HG03558 (cell line): ENCODE measurements around the gene ELMO1.

ENCODE experiments used
- ATAC-seq: cut with Tn5 transposase; IDR thresholded peaks from one replicate; pipeline ENCODE4 v1.9.1; 2021; ENCODE audit warnings: moderate number of reproducible peaks; ENCODE audit not compliant: unreplicated experiment; ENCODE audit errors: extremely low read depth

The ELMO1 gene

DNA sequence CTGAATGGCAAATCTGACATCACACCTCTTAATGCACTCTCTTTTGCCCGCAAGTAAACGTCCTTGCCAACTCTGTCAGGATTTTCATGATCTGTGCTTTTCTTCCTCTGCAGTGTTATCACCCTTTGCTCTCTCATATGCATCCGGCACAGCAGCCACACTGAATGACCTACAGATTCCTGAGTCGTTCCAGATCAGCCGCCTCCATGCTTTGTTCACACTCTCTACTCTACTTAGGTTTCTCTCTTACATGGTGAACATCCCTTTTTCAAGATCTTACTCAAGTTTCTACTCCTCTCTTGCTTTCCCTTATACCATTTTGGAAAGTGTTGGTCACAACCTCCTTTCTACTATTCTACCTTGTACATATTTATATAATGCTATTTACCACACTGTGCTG lies 596.6 kb downstream of the ELMO1 start:
- ATAC-seq: no peak

DNA sequence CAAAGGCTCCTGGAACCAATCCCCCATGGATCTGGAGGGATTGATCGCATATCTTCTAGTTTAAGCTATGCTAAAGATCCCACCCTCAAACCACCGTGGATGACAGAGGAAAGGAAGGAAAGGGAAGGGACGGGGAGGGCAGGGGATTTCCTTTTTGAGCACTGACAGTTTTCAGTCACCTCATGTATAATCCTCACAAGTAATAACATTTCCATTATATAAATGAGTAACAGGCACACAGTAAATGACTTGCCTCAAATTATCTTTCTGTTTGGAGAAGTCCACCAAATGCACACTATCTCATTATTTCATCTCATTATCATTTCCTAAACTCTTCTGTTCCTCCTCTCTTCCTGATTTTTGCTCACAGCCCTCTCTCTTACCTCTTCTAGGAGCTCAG lies 597.3 kb downstream of the ELMO1 start:
- no peak for ATAC-seq

DNA sequence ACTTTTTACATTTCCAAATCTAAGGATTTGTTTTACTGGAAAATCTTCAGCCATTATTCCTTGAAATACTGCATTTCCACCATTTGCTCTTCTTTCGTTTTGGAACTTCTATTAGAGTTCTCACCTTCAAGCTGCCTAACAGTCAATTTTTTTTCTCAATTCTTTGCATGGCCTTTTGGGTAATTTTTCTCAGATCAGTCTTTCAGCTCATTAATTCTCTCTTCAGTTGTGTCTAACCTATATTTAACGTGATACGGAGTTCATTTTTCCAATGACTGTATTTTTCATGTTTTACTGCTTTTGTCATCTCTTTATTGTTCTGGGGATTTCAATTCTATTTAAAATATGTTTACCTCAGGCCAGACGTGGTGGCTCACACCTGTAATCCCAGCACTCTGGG lies 600.7 kb downstream of the ELMO1 start:
- ATAC-seq: no peak

DNA sequence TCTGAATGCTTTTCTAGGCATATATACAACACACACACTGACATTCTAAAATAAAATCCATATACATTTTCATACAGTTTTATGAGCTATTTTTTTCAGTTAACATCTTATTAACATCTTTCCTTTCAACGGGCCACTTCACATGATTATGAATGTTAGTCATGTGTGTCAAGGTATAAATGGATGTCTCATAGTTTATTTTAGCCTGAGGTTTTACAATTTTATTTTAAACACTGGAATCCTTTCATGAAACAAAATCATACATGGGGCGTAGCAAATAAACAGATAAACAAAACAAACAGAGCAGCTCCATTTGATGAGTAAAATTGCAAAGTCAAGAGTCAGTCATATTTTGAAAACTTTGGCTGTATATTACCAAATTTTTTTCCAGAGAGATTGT lies 604.3 kb downstream of the ELMO1 start:
- no peak for ATAC-seq

DNA sequence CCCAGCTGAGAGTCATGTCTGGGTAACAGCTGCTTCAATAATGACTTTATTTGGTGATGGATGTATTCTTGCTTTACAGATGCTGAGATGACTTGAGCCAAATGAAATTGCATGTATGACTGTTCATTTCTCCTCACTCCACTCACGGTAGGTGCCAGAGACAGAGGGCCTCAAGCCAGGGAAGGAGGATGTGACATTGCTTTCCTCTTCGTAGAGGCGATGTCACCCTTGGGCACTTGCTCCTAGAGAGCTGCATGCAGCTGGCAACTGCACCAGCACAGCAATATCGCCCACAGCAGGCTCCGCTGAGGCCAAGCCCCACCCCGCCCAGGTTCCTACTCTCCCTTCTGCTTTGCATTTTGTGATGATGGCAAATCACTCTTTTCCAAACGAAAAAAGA lies 607.8 kb downstream of the ELMO1 start:
- ATAC-seq: no peak

DNA sequence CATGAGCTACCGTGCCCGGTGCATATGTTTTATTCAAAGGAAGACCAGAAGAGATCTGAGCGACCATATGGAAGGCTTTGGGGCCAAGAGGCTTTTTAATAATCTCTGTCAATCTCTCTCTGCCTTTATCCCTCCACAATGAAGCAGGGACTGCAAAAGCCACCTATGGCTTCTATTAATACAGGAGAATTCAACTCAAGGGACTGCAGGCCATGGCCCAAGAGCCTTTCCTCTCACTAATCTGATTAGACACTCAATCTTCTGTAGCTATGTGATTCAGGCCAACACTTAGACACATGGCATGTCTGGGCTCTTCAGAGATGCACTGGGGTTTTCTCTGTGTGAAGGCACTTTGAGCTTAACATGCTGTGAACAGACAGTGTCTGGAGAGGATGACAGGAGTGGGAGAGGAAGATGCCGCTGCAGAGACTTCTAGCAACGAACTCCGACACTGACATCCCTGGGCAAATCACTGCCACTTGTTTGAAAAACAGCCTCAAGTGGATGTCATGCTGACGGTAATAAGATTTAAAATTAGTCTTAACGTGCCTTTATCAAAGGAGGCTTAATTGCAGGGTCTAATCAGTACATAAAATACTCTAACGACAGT lies 609.9 kb downstream of the ELMO1 start:
- ATAC-seq: no peak

DNA sequence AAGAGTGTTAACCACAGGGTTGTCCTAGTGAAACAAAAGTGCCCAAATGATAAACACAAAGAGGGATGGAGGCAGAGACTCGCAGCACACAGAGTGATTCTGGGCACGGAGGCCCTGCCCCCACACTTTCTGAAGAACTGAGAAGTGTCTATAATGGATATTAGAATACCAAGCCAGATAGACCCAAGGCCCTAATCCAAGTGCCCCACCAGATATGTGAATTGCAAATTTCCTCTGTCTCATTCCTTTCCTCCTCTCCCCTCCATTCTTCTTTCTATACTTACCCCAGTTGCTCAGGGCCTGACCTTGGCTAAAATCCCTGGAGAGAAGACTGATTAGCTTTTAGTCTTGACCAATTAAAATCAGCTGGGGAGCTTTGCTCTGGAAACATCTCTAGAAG lies 617.6 kb downstream of the ELMO1 start:
- no peak for ATAC-seq

DNA sequence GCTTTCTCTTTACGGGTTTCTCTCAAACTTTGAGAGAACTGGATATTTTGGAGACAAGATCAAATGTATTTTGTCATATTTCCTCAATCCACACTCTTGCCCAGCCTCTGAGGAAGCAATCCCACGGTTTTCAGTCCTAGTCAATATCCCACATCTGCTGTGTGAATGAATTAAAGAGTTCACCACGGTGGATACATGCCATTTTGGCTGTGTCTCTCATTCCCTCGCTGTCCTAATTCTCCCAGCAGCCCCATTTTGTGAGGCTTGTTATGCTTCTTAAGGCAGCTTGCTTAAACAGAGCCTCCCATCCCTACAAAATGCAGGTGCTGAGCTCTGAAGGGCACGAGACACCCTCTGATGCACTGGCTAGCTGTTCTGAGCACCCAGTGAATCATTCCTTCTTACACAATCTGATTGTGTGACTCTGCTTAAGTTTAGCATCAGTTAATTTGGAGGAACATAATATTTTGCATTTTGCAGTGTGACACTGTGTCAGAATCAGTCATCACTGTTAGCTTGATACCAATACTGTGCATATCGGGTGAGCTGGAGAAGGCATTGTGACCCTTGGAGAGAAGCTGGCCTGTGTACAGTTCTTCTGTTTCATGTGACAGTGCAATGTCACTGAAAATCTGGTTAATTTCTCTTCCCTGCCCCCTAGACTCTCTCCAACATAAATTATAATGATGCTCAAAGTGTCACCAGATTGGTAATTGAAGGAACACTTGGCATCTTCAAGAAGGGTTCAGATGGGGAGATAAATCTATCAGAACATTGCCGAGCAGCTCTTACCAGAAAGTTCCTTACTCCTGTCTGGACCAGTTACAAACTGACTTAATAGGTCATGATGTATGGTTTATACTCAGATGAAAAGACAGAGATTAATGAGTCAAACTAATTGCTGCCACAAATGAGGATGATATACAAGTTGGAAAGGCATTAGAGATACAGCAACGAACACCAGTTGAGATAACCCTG lies 620.6 kb downstream of the ELMO1 start:
- no peak for ATAC-seq

DNA sequence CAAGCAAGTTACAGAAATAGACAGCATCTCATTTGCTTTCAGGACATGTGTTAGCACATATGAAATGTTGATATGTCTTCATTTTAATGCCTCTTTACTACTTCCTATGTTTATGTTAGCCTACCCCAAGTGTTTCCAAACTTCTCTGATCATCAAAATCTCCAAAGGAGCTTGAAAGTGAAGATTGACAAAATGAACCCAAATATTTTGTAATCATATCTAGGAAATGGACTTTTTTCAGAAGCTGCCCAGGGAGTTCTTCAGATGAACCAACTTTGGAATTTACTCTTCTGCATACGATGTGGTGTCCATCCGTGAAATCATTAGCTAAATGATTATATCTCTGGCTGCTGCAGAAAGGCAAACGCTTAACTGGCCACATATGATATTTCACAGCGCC lies 623.2 kb downstream of the ELMO1 start:
- ATAC-seq: no peak

DNA sequence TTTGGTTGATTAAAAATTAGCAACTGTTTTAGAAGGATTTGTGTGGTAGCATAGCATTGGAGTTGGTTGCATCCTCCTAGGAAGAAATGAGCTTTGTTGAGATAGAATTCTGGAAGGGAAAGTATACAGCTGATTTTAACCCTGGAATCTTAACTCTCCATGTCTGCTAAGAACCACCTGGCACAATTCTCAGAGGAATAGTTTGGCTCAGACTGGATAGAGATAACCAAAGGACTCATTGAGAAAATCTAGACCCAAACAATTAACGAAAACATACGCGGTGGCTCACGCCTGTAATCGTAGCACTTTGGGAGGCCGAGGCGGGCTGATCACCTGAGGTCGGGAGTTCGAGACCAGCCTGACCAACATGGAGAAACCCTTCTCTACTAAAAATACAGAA lies 625.3 kb downstream of the ELMO1 start:
- ATAC-seq: no peak

DNA sequence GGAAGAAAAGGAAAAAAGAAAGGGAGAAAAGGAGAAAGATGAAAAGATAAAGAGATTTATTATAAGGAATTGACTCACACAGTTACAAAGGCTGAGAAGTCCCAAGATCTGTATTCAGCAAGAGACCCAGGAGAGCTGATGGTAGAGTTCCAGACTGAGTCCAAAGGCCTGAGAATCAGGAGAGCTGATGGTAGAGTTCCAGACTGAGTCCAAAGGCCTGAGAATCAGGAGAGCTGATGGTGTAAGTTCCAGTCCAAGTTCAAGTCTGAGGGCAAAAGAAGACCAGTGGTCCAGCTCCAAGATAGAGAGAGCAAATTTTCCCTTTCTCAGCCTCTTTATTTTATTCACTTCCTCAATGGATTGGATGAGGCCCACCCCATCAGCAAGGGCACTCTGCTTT lies 627.0 kb downstream of the ELMO1 start:
- no peak for ATAC-seq

DNA sequence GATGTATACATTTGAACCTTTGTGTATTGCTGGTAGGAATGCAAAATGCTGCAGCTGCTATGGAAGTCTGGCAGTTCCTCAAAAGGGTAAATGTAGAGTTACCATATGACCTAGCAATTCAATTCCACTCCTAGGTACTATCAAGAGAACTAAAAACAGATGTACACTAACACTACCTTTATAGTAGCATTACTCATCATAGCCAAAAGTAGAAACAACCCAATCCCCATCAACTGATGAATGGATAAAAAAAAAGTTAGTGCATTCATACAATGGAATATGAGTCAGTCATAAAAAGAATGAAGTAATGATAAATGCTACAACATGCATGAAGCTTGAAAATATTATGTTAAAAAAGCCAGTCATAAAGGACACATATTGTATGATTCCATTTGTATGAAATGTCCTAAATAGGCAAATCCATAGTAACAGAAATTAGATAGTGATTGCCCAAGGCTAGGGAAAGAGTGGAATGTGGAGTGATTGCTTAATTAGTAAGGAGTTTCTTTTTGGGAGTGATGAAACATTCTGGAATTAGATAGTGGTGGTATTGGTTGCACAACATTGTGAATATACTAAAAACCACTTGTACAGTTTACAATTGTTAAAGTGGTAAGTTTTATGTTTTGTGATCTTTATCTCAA lies 628.0 kb downstream of the ELMO1 start:
- no peak for ATAC-seq

DNA sequence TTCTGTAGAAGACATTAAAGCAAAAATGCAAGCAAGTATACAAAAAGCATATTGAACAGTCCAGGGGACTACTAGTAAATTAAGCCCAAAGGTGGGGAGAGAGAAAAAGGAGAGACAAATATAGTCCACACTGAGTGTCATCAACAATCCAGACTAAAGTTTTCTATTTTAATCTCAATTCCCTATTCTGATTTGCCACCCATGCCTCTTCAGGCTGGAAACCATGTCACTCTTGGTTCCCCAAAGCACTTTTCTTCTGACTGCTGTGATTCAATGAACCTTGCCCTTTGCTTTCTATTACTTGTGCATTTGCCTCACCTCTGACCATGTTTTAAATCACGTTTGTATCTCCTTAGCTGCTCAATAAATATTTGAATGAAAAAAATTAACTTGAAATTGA lies 629.0 kb downstream of the ELMO1 start:
- ATAC-seq: no peak

DNA sequence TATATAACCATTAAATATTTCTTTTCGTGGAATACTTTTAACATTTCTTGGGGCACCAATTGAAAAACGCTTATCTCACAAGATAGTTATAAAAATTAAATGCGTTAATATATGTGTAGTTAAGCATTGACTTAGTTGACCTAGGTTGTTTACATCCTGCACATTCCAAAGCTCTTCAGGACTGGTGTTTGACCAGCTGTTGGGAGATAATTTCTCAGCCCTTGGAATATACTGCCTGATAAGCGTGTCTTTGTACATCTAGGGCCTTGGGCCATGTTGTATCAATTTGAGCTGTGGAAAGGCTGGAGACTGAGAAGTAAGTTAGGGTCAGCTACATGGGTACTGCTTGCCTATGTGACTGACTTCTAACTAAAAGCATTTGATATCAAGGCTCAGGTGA lies 634.4 kb downstream of the ELMO1 start:
- ATAC-seq: no peak

DNA sequence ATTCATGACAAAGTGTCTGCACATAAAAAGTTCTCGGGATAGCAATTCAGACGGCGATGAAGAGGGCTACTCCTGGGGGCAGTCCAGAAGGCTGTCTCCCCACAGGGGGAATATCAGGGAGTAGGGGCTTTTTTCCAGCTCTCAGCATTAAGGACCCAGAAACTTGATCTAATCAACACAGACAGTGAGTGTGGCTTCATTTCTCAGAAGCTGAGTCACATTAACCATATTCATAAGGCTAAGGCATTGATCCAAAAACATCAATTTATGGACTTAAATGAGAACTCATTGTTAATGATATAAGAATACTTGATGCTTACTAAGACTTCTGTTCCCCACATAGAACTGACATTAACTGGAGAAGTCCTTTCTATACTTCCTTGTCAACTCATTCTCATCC lies 636.9 kb downstream of the ELMO1 start:
- ATAC-seq: no peak

DNA sequence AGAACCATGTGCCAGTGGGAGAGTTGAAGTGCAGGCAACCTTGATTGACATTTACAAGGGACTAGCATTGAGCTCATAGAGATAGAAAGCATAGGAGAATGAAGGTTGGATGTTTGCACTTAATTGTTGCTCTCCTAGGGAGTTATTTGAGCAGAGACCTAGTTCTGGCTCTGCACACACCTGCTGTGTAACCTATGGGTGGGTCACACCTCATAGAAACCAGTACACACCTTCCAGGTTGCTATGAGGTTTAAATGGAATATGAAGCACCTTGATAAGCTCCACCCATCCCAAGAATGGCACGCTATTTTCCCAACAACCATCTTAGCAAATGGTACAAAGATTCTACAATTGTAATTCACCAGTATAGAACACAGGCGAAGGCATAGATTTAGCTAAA lies 638.2 kb downstream of the ELMO1 start:
- no peak for ATAC-seq

DNA sequence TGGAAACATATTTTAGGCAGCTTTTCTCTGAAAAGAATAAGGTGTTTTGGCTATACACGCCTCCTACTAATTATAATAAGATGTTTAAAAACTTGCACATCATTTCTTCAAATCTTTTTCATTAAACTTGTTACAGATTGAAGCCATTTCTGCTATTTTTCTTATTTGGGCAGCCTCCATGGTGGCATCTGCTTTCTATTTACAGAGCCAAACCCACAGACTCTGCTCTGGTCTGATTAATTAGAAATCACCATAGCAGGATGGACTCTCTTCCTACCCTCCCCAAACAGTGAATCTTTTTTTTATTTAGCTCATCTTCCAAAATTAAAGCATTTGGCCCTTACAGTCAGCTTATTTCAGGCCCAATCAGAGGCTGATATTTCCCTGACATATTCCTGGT lies 638.6 kb downstream of the ELMO1 start:
- no peak for ATAC-seq

DNA sequence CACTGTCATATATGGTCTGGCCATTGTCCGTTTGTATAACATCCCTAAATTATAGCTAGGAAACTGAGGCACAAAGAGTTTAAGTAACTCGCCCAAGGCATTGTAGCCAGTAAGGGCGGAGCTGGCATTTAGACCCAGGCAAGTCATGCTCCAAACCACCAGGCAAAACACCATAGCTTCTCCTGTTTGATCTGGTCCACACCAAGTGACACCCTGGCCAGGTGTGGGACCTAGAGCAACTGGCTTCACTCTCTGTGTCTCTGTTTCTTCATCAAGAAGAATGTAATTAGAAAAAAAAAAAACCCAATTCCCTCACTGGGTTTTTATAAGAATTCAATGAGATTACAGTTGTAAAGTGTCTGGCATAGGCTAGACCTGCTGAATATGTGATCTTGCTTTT lies 639.2 kb downstream of the ELMO1 start:
- ATAC-seq: no peak

DNA sequence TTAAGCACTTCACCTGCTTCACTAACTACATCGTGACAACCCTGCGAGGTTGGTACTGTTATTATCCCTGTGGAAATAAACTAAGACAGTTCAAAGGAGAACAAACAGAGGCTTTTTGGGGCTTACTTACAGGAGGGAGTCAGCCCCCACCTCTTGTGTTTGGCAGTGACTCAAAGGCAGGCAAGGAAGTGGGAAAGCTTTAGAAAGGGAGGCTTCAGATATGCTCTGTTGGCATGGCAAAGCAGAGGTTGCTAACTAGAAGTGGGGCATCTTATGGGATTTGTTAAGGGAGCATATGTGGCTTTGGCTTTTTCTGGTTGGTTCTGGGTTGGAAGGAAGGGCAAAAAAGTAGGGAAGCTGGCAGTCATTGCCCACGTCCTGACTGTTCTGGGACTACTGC lies 639.6 kb downstream of the ELMO1 start:
- ATAC-seq: no peak

DNA sequence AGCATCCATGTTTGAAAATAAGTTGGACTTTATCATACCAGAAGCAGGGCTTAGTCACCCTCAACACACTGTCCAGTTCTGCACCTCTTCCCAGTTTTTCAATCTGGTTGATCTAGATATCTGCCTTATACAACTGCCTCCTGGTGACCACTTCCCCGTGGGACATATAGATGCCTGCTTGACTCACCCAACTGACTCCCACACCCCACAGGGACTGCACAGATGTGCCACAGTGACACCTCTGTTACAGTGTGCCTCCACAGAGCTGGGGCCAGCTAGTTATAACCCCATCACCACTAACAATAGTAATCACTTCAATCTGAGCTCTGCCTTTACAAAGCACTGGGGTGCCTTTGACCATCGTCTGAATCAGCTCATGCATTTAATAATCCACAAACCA lies 641.8 kb downstream of the ELMO1 start:
- ATAC-seq: no peak
